Body of pancreas (tissue), 4 donors: ENCODE data around the gene PPP1R3C.

Experiments used
- POLR2A ChIP-seq, 3 donors: fragments of 450-650 bp; IDR thresholded peaks; one replicate each; pipeline ENCODE4 v1.6.1; 2016; ENCODE audit warnings: antibody characterized with exemption in 3 of 3, mild to moderate bottlenecking in 2 of 3
- TF ChIP-seq, protein P1 (sequence below), 7 experiments: fragments of 450-650 bp in 4 of 7; fragments of 200-600 bp in 3 of 7; sonication (generic) in 3 of 7; IDR thresholded peaks; one replicate each; pipeline ENCODE4 v1.5.1; 2016 to 2019; ENCODE audit warnings: antibody characterized with exemption in 7 of 7

DNA sequence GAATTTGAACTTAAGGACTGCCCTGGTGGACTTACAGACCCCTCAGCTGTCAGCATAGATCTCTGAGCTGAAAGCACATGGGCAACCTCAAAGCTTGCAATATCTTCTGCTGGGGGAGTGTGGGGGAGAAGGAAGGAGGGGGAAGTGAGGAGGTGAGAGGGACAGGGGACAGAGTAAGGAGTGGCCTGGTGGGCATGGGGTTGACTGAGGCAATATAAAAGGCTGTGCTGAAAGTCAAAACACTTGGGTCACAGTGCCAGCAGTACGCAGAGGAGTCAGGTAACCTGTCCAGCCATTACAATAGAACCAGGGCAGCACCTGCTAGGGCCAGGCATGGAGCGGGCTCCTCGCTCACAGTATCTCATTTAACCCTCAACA lies 43.2 kb downstream of the PPP1R3C start:
- TF ChIP-seq, protein P1, sequence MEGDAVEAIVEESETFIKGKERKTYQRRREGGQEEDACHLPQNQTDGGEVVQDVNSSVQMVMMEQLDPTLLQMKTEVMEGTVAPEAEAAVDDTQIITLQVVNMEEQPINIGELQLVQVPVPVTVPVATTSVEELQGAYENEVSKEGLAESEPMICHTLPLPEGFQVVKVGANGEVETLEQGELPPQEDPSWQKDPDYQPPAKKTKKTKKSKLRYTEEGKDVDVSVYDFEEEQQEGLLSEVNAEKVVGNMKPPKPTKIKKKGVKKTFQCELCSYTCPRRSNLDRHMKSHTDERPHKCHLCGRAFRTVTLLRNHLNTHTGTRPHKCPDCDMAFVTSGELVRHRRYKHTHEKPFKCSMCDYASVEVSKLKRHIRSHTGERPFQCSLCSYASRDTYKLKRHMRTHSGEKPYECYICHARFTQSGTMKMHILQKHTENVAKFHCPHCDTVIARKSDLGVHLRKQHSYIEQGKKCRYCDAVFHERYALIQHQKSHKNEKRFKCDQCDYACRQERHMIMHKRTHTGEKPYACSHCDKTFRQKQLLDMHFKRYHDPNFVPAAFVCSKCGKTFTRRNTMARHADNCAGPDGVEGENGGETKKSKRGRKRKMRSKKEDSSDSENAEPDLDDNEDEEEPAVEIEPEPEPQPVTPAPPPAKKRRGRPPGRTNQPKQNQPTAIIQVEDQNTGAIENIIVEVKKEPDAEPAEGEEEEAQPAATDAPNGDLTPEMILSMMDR (IDR thresholded peaks at IDR 0.05) = no peak
- TF ChIP-seq POLR2A (IDR thresholded peaks at IDR 0.05) = no peak
